Liver (tissue), 9 donors: ENCODE data around the gene CLIC5. TPM values are rescaled to one million over a fixed set of nuclear protein-coding genes. Genes with fewer than 3 reads are reported as not detected.

Experiments
- DNase-seq: peaks from one replicate; pipeline ENCODE4 v3.0.0-alpha.2; 2017; ENCODE audit warnings: low spot score
- H3K27ac ChIP-seq, 2 donors: one replicate each; pipeline ENCODE4 v1.7.0; 2013; ENCODE audit warnings: inconsistent platforms in 2 of 2, low read length in 2 of 2, control low read depth in 1 of 2, low read depth in 1 of 2, mild to moderate bottlenecking in 1 of 2
- H3K27me3 ChIP-seq, 4 donors: one replicate each; pipeline versions ENCODE4 v1.6.1 to v1.7.0; 2013; ENCODE audit warnings: low read length in 3 of 4, inconsistent platforms in 1 of 4, mild to moderate bottlenecking in 1 of 4, moderate library complexity in 1 of 4; ENCODE audit not compliant: control insufficient read depth in 4 of 4, insufficient read depth in 4 of 4
- H3K36me3 ChIP-seq, 4 donors: one replicate each; pipeline versions ENCODE4 v1.6.1 to v1.7.0; 2013; ENCODE audit warnings: low read length in 3 of 4, mild to moderate bottlenecking in 3 of 4, low read depth in 1 of 4, moderate library complexity in 1 of 4; ENCODE audit not compliant: control insufficient read depth in 4 of 4, insufficient read depth in 3 of 4
- H3K4me1 ChIP-seq, 4 donors: one replicate each; pipeline versions ENCODE4 v1.6.1 to v1.7.0; 2013; ENCODE audit warnings: low read length in 3 of 4, mild to moderate bottlenecking in 3 of 4, moderate library complexity in 1 of 4; ENCODE audit not compliant: control insufficient read depth in 4 of 4, insufficient read depth in 4 of 4
- H3K4me3 ChIP-seq, 3 donors: one replicate each; pipeline versions ENCODE4 v1.6.1 to v1.7.0; 2013; ENCODE audit warnings: low read length in 3 of 3, control low read depth in 1 of 3, low read depth in 1 of 3, mild to moderate bottlenecking in 1 of 3
- H3K9ac ChIP-seq, 2 donors: one replicate each; pipeline ENCODE4 v1.7.0; 2013; ENCODE audit warnings: low read length in 2 of 2, mild to moderate bottlenecking in 2 of 2, moderate library complexity in 2 of 2, control low read depth in 1 of 2, low read depth in 1 of 2
- H3K9me3 ChIP-seq, 4 donors: one replicate each; pipeline versions ENCODE4 v1.6.1 to v1.7.0; 2013; ENCODE audit warnings: low read length in 3 of 4; ENCODE audit not compliant: control insufficient read depth in 4 of 4
- ATF3 ChIP-seq: IDR thresholded peaks from 2 replicates; pipeline ENCODE4 v1.6.1; 2016; ENCODE audit warnings: antibody characterized with exemption
- EGR1 ChIP-seq, 2 donors: IDR thresholded peaks; 2 replicates each; pipeline ENCODE4 v1.6.1; 2016 to 2018; ENCODE audit warnings: antibody characterized with exemption in 2 of 2, low read depth in 2 of 2
- FOXA1 ChIP-seq: IDR thresholded peaks from 2 replicates; pipeline ENCODE4 v1.6.1; 2016; ENCODE audit warnings: antibody characterized with exemption
- FOXA2 ChIP-seq: IDR thresholded peaks from 2 replicates; pipeline ENCODE4 v1.6.1; 2016; ENCODE audit warnings: antibody characterized with exemption
- GABPA ChIP-seq, 2 donors: IDR thresholded peaks in 1 of 2; conservative IDR thresholded peaks in 1 of 2; 2 replicates each; pipeline ENCODE4 v1.6.1; 2016; ENCODE audit warnings: antibody characterized with exemption in 2 of 2, mild to moderate bottlenecking in 1 of 2, moderate library complexity in 1 of 2
- HNF4A ChIP-seq, 2 donors: conservative IDR thresholded peaks; 2 replicates each; pipeline ENCODE4 v1.6.1; 2016; ENCODE audit warnings: antibody characterized with exemption in 2 of 2, mild to moderate bottlenecking in 2 of 2
- HNF4G ChIP-seq: IDR thresholded peaks from 2 replicates; pipeline ENCODE4 v1.6.1; 2016; ENCODE audit warnings: antibody characterized with exemption
- JUND ChIP-seq, 2 donors: IDR thresholded peaks; 2 replicates each; pipeline ENCODE4 v1.6.1; 2016; ENCODE audit warnings: antibody characterized with exemption in 2 of 2
- NR2F2 ChIP-seq: IDR thresholded peaks from 2 replicates; pipeline ENCODE4 v1.6.1; 2016; ENCODE audit warnings: antibody characterized with exemption
- RAD21 ChIP-seq, 2 donors: IDR thresholded peaks; 2 replicates each; pipeline ENCODE4 v1.6.1; 2016; ENCODE audit warnings: antibody characterized with exemption in 2 of 2, mild to moderate bottlenecking in 2 of 2
- RXRA ChIP-seq, 2 donors: IDR thresholded peaks; 2 replicates each; pipeline ENCODE4 v1.6.1; 2017 to 2018; ENCODE audit warnings: antibody characterized with exemption in 2 of 2, mild to moderate bottlenecking in 1 of 2
- SP1 ChIP-seq: IDR thresholded peaks from 2 replicates; pipeline ENCODE4 v1.6.1; 2018; ENCODE audit warnings: antibody characterized with exemption, mild to moderate bottlenecking
- TAF1 ChIP-seq: conservative IDR thresholded peaks from 2 replicates; pipeline ENCODE4 v1.6.1; 2016; ENCODE audit warnings: antibody characterized with exemption, mild to moderate bottlenecking
- YY1 ChIP-seq: IDR thresholded peaks from 2 replicates; pipeline ENCODE4 v1.6.1; 2016; ENCODE audit warnings: antibody characterized with exemption, mild to moderate bottlenecking
- ZBTB33 ChIP-seq: IDR thresholded peaks from 2 replicates; pipeline ENCODE4 v1.6.1; 2016; ENCODE audit warnings: antibody characterized with exemption
- WGBS: extraction: QIAGEN DNeasy Blood & Tissue Kit; methylation state at CpG from one replicate; pipeline ENCODE4 v1.1.7; 2013; 5-methylcytosine and 5-hydroxymethylcytosine counted together
- polyA plus RNA-seq, 2 donors: library from polyadenylated mRNA; stranded (reverse) in 1 of 2; unstranded in 1 of 2; fragments of 200-250 nt in 1 of 2; fragments of >200 nt in 1 of 2; fragmentation: Nextera tagmentation in 1 of 2; extraction: Ambion mirVana in 1 of 2; gene quantifications; one replicate each; pipeline versions ENCODE4 v1.2.1 to v1.2.3, GENCODE V29; 2013 to 2015
- total RNA-seq, 2 donors: library from RNA; depleted of rRNA; stranded (reverse); fragments of >200 nt; gene quantifications; one replicate each; pipeline ENCODE4 v1.2.3, GENCODE V29; 2014
- TF ChIP-seq, protein P1 (sequence below): IDR thresholded peaks from 2 replicates; pipeline ENCODE4 v1.6.1; 2016; ENCODE audit warnings: antibody characterized with exemption
- TF ChIP-seq, protein P2 (sequence below): IDR thresholded peaks from 2 replicates; pipeline ENCODE4 v1.6.1; 2016; ENCODE audit warnings: antibody characterized with exemption, mild to moderate bottlenecking
- TF ChIP-seq, protein P3 (sequence below): fragments of 150-350 bp; IDR thresholded peaks from 2 replicates; pipeline ENCODE4 v1.5.1; 2017; ENCODE audit warnings: improper control_type of control experiment, low read depth, low read length; ENCODE audit not compliant: missing input control
- donor health status: healthy.
- donor health status: healthy.
- donor health status: healthy.
- donor health status: healthy.
- donor health status: healthy.

CLIC5 gene
- total and polyA plus RNA-seq, 4 donors: 0.05 to 0.33 (median 0.14) TPM

GRCh38 chr6:45969026-45969425 lies 46.6 kb downstream of the CLIC5 start (continued):
- TF ChIP-seq, protein P1, sequence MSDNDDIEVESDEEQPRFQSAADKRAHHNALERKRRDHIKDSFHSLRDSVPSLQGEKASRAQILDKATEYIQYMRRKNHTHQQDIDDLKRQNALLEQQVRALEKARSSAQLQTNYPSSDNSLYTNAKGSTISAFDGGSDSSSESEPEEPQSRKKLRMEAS: no peak
- no peak for TF ChIP-seq JUND (IDR thresholded peaks at IDR 0.05)

DNA sequence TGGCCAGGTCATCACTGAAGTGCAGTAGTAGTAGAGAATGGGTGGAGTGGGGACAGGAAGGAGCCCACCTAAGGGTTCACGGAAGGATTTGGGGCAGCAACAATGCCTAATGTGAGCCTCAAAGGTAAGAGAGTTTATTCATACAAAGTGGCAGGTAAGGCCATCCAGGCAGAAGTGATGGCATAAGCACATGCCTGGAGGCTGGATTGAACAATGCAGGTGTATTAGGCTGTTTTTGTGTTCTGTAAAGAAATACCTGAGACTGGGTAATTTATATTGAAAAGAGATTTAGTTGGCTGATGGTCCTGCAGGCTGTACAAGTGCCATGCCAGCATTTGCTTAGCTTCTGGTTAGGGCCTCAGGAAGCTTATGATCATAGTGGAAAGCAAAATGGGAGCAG lies 48.3 kb downstream of the CLIC5 start:
- Histone ChIP-seq H3K4me1 (no peaks in the 10 kb centered on the region), H3K9ac (no peak overlapping the region), H3K36me3 (no peaks in the 10 kb centered on the region), H3K9me3 (peaks cover 0 to 5% (median 2%) of the 10 kb centered on the region in 4 donors), H3K4me3 (no peak overlapping the region), H3K27me3 (peaks cover 0 to 5% (median 0%) of the 10 kb centered on the region in 4 donors), H3K27ac (no peak overlapping the region)
- TF ChIP-seq, protein P1: no peak
- no peak for TF ChIP-seq HNF4A (conservative IDR thresholded peaks at IDR 0.05)
- TF ChIP-seq ATF3: no peak
- TF ChIP-seq GABPA (IDR thresholded peaks at IDR 0.05 in 1 of 2, conservative IDR thresholded peaks at IDR 0.05 in 1 of 2): no peak
- no peak for TF ChIP-seq JUND (IDR thresholded peaks at IDR 0.05)
- TF ChIP-seq TAF1: no peak
- TF ChIP-seq, protein P2, sequence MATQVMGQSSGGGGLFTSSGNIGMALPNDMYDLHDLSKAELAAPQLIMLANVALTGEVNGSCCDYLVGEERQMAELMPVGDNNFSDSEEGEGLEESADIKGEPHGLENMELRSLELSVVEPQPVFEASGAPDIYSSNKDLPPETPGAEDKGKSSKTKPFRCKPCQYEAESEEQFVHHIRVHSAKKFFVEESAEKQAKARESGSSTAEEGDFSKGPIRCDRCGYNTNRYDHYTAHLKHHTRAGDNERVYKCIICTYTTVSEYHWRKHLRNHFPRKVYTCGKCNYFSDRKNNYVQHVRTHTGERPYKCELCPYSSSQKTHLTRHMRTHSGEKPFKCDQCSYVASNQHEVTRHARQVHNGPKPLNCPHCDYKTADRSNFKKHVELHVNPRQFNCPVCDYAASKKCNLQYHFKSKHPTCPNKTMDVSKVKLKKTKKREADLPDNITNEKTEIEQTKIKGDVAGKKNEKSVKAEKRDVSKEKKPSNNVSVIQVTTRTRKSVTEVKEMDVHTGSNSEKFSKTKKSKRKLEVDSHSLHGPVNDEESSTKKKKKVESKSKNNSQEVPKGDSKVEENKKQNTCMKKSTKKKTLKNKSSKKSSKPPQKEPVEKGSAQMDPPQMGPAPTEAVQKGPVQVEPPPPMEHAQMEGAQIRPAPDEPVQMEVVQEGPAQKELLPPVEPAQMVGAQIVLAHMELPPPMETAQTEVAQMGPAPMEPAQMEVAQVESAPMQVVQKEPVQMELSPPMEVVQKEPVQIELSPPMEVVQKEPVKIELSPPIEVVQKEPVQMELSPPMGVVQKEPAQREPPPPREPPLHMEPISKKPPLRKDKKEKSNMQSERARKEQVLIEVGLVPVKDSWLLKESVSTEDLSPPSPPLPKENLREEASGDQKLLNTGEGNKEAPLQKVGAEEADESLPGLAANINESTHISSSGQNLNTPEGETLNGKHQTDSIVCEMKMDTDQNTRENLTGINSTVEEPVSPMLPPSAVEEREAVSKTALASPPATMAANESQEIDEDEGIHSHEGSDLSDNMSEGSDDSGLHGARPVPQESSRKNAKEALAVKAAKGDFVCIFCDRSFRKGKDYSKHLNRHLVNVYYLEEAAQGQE: no peak
- TF ChIP-seq EGR1 (IDR thresholded peaks at IDR 0.05; ENCODE audit: low read depth in 2 of 2): no peak
- TF ChIP-seq SP1: no peak
- no peak for TF ChIP-seq ZBTB33
- TF ChIP-seq NR2F2: no peak
- TF ChIP-seq RAD21 (IDR thresholded peaks at IDR 0.05): no peak
- TF ChIP-seq, protein P3, sequence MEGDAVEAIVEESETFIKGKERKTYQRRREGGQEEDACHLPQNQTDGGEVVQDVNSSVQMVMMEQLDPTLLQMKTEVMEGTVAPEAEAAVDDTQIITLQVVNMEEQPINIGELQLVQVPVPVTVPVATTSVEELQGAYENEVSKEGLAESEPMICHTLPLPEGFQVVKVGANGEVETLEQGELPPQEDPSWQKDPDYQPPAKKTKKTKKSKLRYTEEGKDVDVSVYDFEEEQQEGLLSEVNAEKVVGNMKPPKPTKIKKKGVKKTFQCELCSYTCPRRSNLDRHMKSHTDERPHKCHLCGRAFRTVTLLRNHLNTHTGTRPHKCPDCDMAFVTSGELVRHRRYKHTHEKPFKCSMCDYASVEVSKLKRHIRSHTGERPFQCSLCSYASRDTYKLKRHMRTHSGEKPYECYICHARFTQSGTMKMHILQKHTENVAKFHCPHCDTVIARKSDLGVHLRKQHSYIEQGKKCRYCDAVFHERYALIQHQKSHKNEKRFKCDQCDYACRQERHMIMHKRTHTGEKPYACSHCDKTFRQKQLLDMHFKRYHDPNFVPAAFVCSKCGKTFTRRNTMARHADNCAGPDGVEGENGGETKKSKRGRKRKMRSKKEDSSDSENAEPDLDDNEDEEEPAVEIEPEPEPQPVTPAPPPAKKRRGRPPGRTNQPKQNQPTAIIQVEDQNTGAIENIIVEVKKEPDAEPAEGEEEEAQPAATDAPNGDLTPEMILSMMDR: no peak
- TF ChIP-seq FOXA2: no peak
- no peak for TF ChIP-seq RXRA (IDR thresholded peaks at IDR 0.05)
- TF ChIP-seq HNF4G: no peak
- TF ChIP-seq YY1: no peak
- TF ChIP-seq FOXA1: no peak
- no peak for DNase-seq
- WGBS: 96% methylated on average over 1 of the region's 1 CpG
